ENCODE measurements around the gene TLN1.

The TLN1 gene

DNA sequence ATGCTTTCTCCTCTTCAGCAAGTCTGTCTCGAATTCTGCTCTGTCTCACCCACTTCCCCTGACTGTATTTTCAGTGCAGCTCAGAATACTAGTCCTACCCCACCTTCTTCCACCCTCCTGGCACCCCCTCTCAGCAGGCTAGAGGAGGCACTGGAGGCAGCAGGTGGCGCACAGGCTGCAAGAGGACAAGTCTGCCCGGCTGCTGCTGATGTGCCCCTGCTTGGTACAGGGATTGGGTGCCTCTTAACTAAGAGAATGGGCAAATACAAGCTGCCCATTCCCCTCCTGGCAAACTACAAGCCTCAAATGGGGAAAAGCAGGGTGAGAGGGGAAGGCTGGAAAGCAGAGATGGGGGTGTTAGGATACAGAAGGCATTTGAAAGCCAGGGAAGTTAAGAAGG, 5.1 kb downstream of the TLN1 start:
- Histone ChIP-seq H3K4me3 (ENCODE audit: low read length) (peak overlapping the region; percentile 84), H3K9me3 (replicated peaks; ENCODE audit: low read length) (no peaks in the 10 kb centered on the region), H3K27me3 (ENCODE audit: control insufficient read depth, insufficient read depth, low read length) (no peaks in the 10 kb centered on the region), H3K4me1 (ENCODE audit: control insufficient read depth, insufficient read depth, low read length) (peaks cover 43% of the 10 kb centered on the region), H3K36me3 (ENCODE audit: insufficient read depth, low read length) (peaks cover 54% of the 10 kb centered on the region), H3K4me2 (ENCODE audit: low read length) (peak overlapping the region; percentile 88), H3K9ac (ENCODE audit: low read depth, low read length) (peak overlapping the region; percentile 96)

DNA sequence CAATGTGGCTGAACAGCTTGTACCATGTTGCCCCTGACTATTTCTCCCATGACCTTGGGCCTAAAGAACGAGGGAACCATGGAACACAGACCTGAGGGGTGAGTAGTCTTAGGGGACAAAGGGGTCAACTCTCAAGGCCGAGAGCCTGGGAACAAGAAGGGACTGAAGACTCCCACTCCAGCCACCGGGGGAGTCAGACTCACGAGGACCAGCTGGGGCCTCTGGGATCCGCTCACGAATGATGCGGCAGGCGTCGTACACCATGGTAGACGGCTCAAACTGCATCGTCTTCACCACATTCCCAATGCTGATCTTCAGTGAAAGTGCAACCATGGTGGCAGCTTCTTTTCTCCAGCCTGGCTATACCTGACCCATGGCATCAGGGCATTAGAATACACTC, 6.6 kb downstream of the TLN1 start:
- H3K4me1 ChIP-seq (ENCODE audit: control insufficient read depth, insufficient read depth, low read length) = peaks cover 39% of the 10 kb centered on the region
- no peak overlapping the region for H3K4me3 ChIP-seq (ENCODE audit: low read length)
- H3K27me3 ChIP-seq (ENCODE audit: control insufficient read depth, insufficient read depth, low read length) = no peaks in the 10 kb centered on the region
- H3K4me2 ChIP-seq (ENCODE audit: low read length) = no peak overlapping the region
- H3K9ac ChIP-seq (ENCODE audit: low read depth, low read length) = no peak overlapping the region
- no peaks in the 10 kb centered on the region for H3K9me3 ChIP-seq (replicated peaks; ENCODE audit: low read length)
- peaks cover 70% of the 10 kb centered on the region for H3K36me3 ChIP-seq (ENCODE audit: insufficient read depth, low read length)

DNA sequence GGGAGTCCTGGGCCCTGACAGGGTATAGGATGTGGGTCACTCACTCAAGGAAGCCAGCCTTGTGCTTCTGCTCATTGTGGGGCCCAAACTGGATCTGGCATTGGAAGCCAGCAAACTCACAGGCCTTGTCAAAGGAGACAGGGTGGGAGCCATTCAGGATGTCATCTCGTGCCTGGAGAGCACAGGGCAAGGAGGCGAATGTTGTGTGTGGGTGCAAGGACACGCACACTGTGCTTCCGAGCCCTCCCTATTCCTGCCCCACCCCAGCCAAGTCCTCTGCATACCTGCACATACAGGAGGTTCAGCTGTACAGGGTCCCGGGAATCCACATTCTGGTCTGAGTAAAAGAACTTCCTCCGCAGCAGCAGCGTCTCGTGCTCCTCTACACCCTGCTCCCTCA, 8.1 kb downstream of the TLN1 start:
- Histone ChIP-seq H3K4me1 (ENCODE audit: control insufficient read depth, insufficient read depth, low read length) (peaks cover 27% of the 10 kb centered on the region), H3K4me3 (ENCODE audit: low read length) (no peak overlapping the region), H3K4me2 (ENCODE audit: low read length) (no peak overlapping the region), H3K36me3 (ENCODE audit: insufficient read depth, low read length) (peaks cover 80% of the 10 kb centered on the region), H3K27me3 (ENCODE audit: control insufficient read depth, insufficient read depth, low read length) (no peaks in the 10 kb centered on the region), H3K9me3 (replicated peaks; ENCODE audit: low read length) (no peaks in the 10 kb centered on the region), H3K9ac (ENCODE audit: low read depth, low read length) (no peak overlapping the region)

DNA sequence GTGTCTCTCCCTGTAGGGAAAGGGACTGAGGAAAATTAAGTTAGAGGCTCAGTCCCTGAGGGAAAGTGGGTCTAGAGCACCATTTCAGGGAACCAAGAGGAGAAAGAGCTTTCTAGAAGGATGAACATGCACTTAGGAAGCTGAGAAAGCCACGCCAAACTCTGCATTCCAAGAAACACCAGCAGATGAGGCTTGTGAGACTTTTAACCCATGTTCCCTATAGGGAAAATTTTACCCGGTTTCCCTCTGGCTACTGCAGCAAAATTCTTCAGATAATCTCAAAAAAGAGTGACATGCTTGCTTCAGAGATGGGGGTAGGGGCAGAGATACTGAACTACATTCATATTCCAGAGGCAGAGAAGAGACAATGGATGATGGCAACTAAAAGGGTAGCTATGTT, 8.6 kb downstream of the TLN1 start:
- no peaks in the 10 kb centered on the region for H3K27me3 ChIP-seq (ENCODE audit: control insufficient read depth, insufficient read depth, low read length)
- peaks cover 22% of the 10 kb centered on the region for H3K4me1 ChIP-seq (ENCODE audit: control insufficient read depth, insufficient read depth, low read length)
- H3K4me3 ChIP-seq (ENCODE audit: low read length) = no peak overlapping the region
- H3K9ac ChIP-seq (ENCODE audit: low read depth, low read length) = no peak overlapping the region
- no peak overlapping the region for H3K4me2 ChIP-seq (ENCODE audit: low read length)
- H3K36me3 ChIP-seq (ENCODE audit: insufficient read depth, low read length) = peaks cover 80% of the 10 kb centered on the region
- no peaks in the 10 kb centered on the region for H3K9me3 ChIP-seq (replicated peaks; ENCODE audit: low read length)

DNA sequence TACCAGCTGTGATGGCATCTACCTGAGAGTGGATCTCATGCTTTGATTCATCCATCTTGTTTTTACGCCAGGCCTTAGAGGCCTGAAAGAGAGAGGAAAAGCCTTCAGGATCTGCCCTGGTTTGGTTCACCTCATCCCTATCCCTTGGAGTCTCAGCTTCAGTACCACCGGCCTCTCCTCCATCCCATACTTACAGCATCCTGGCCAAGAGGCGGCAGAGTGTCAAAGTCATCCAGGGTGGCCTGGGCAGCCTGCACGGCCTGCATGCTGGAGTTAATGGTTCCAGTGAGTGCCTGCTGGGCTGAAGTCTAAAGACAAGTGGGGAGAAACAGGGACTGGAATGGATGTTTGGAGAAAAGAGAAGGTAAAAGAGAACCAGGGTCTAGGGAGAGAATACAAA, 12.4 kb downstream of the TLN1 start:
- no peak overlapping the region for H3K4me2 ChIP-seq (ENCODE audit: low read length)
- H3K9me3 ChIP-seq (replicated peaks; ENCODE audit: low read length) = no peaks in the 10 kb centered on the region
- no peak overlapping the region for H3K4me3 ChIP-seq (ENCODE audit: low read length)
- H3K27me3 ChIP-seq (ENCODE audit: control insufficient read depth, insufficient read depth, low read length) = no peaks in the 10 kb centered on the region
- no peak overlapping the region for H3K9ac ChIP-seq (ENCODE audit: low read depth, low read length)
- H3K4me1 ChIP-seq (ENCODE audit: control insufficient read depth, insufficient read depth, low read length) = no peaks in the 10 kb centered on the region
- H3K36me3 ChIP-seq (ENCODE audit: insufficient read depth, low read length) = peaks cover 97% of the 10 kb centered on the region

DNA sequence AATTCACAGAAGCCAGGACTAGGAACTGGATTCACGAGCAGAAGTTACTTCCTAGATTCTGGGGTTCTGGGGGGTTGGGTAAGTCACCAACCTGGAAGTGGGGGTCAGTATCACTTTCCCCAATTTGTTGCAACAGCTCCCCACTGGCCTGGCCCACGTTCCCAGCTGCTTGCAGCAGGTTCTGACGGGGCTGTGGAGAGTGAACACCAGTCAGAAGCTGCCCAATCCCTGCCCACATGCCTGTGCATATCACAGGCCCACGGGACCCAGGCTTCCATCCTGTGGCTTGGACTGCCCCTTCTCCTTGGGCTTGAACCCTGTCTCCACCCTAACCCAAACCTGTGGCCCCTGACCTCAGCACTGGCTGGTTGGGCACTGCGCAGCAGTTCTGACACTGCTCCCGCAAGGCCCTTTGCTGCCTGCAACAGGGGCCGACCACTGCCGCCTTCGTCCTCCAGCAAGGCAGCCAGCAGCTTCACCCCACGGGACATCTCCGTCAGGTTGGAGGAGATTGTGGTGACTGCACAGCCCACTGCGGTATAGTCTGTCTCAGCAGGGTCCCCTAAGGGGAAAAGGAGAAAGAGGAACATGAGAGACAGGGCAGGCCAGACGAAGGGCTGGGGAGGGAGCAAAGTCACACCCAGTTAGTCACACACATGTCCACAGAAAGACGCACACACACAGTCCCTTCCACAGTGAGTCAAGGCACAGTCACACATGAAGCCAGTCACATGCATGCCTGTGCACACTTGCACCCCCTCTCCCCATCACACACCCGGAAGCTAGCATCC, 13.1 kb downstream of the TLN1 start:
- Histone ChIP-seq H3K9ac (ENCODE audit: low read depth, low read length) (no peak overlapping the region), H3K9me3 (replicated peaks; ENCODE audit: low read length) (no peaks in the 10 kb centered on the region), H3K36me3 (ENCODE audit: insufficient read depth, low read length) (peaks cover 97% of the 10 kb centered on the region), H3K4me1 (ENCODE audit: control insufficient read depth, insufficient read depth, low read length) (no peaks in the 10 kb centered on the region), H3K4me2 (ENCODE audit: low read length) (no peak overlapping the region), H3K4me3 (ENCODE audit: low read length) (no peak overlapping the region), H3K27me3 (ENCODE audit: control insufficient read depth, insufficient read depth, low read length) (no peaks in the 10 kb centered on the region)

DNA sequence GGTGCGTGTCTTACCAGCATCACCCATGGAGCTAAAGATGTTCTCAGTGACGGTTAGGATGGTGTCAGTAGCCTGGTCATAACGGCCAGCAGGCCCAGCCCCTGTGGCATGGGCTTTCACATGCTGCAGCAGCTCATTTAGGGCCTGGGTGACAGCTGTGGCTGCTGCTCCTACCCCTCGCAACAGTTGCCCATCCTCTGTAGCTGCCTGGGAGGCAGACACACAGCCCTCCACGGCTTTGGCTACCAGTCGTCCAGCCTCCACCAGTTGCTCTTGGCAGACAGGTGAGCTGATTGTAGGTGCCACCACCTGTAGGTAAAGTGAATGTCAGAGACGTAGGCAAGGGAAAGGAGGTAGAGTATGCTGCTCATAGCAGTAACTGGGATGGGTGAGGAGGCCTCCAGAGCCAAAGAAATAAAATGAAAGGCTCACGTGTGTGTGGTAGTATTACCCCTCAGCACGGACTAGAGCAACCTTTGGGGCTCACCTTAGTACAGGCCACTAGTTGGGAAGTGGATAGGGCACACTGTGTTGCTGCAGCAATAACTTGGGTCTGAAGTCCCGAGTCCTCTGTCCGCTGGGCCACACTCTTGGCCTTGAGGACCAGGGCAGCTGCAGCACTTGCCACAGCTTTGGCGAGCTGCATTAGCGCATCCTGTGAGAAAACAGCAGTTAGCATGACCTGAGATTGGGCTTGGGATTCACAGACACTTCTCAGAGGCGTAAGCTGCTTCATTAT, 14.7 kb downstream of the TLN1 start:
- Histone ChIP-seq H3K9me3 (replicated peaks; ENCODE audit: low read length) (no peaks in the 10 kb centered on the region), H3K4me1 (ENCODE audit: control insufficient read depth, insufficient read depth, low read length) (no peaks in the 10 kb centered on the region), H3K9ac (ENCODE audit: low read depth, low read length) (no peak overlapping the region), H3K4me2 (ENCODE audit: low read length) (no peak overlapping the region), H3K36me3 (ENCODE audit: insufficient read depth, low read length) (peaks cover 94% of the 10 kb centered on the region), H3K27me3 (ENCODE audit: control insufficient read depth, insufficient read depth, low read length) (no peaks in the 10 kb centered on the region), H3K4me3 (ENCODE audit: low read length) (no peak overlapping the region)

DNA sequence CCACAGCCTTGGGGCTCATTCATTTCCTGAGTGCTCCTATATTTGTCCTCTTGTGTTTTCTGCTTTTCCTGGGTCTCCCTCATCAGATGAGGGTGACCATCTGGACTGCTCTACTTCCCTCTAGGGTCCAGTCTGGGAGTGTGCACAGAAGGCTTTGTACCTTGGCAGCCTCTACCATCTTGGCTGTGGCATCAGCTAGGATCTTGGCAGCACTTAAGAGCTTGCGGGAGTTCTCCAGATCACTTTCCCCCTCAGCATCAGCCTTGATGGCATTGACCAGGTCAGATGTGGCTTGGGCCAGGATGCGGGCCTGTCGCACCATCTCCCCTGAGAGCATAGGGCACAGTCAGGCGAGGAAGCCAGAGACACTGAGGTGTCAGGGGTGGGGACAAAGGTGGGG, 15.8 kb downstream of the TLN1 start:
- Histone ChIP-seq H3K9ac (ENCODE audit: low read depth, low read length) (no peak overlapping the region), H3K4me3 (ENCODE audit: low read length) (no peak overlapping the region), H3K9me3 (replicated peaks; ENCODE audit: low read length) (no peaks in the 10 kb centered on the region), H3K36me3 (ENCODE audit: insufficient read depth, low read length) (peaks cover 94% of the 10 kb centered on the region), H3K4me2 (ENCODE audit: low read length) (no peak overlapping the region), H3K4me1 (ENCODE audit: control insufficient read depth, insufficient read depth, low read length) (no peaks in the 10 kb centered on the region), H3K27me3 (ENCODE audit: control insufficient read depth, insufficient read depth, low read length) (no peaks in the 10 kb centered on the region)

DNA sequence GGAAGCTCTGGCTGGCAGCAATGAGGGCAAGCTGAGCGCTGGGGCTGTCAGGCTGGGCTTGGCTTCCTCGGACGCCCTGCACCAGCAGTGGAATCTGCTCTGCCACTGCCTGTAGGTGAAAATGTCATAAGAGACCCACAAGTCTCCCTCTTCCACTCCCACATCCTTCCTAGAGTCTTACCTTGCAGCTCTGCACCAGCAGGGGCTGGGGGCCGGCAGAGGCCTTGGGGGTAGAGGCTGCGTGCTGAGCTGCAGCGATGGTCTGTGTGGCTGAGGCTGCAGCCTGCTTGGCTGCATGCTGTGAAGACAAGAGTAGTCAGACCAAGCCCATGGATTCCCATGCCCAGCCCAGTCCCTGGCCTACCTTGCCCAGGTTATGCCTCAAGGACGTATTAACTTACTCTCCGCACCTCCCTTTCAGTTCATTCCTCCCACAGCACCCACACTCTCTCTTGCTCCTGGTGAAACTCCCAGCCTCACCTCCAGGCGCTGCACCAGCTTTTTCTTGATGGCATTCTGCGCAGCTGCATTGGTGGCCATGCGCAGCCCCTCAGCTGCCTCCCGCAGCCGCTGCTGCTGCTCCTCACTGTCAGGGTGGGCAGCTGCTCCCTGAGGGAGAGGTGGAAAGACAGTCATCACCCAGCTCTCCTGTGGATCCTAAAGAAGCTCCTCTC, 17.3 kb downstream of the TLN1 start:
- Histone ChIP-seq H3K4me2 (ENCODE audit: low read length) (no peak overlapping the region), H3K4me3 (ENCODE audit: low read length) (no peak overlapping the region), H3K4me1 (ENCODE audit: control insufficient read depth, insufficient read depth, low read length) (no peaks in the 10 kb centered on the region), H3K9me3 (replicated peaks; ENCODE audit: low read length) (no peaks in the 10 kb centered on the region), H3K27me3 (ENCODE audit: control insufficient read depth, insufficient read depth, low read length) (no peaks in the 10 kb centered on the region), H3K9ac (ENCODE audit: low read depth, low read length) (no peak overlapping the region), H3K36me3 (ENCODE audit: insufficient read depth, low read length) (peaks cover 91% of the 10 kb centered on the region)

DNA sequence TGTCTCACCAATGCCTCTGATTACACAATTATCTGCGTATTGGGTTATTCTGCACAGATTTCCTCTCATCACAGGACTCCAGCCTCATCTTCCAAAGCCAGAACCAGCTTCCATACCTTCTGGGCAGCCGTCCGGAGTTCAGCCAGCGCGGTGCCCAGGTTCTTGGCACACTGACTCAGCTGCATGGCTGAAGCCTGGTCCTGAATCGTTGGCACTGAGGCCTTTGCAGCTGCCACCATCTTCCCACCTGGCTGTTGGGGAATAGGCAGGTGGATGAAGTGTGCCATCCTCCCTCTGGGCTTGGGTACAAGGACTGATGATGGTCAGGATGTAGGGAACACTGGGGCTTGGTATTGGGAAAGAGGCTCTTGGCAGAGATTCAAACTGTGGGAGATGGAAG, 17.9 kb downstream of the TLN1 start:
- Histone ChIP-seq H3K27me3 (ENCODE audit: control insufficient read depth, insufficient read depth, low read length) (no peaks in the 10 kb centered on the region), H3K9me3 (replicated peaks; ENCODE audit: low read length) (no peaks in the 10 kb centered on the region), H3K36me3 (ENCODE audit: insufficient read depth, low read length) (peaks cover 88% of the 10 kb centered on the region), H3K4me3 (ENCODE audit: low read length) (no peak overlapping the region), H3K4me1 (ENCODE audit: control insufficient read depth, insufficient read depth, low read length) (no peaks in the 10 kb centered on the region), H3K9ac (ENCODE audit: low read depth, low read length) (no peak overlapping the region), H3K4me2 (ENCODE audit: low read length) (no peak overlapping the region)

DNA sequence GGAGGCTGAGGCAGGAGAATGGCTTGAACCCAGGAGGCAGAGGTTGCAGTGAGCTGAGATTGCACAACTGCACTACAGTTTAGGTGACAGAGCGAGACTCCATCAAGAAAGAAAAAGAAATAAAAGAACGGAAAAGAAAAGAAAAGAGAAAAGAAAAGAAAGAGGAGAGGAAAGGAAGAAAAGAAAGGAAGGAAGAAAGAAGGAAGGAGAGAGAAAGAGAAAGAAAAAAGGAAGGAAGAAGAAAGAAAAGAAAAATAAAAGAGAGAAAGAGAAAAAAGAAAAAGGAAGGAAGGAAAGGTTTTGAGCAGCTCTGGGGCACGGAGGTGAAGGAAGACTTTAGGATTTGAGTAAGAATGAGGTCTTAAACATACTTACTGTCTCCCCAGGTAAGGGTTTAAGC, 18.4 kb downstream of the TLN1 start:
- H3K9ac ChIP-seq (ENCODE audit: low read depth, low read length) = no peak overlapping the region
- no peaks in the 10 kb centered on the region for H3K4me1 ChIP-seq (ENCODE audit: control insufficient read depth, insufficient read depth, low read length)
- H3K27me3 ChIP-seq (ENCODE audit: control insufficient read depth, insufficient read depth, low read length) = no peaks in the 10 kb centered on the region
- no peak overlapping the region for H3K4me3 ChIP-seq (ENCODE audit: low read length)
- no peak overlapping the region for H3K4me2 ChIP-seq (ENCODE audit: low read length)
- H3K36me3 ChIP-seq (ENCODE audit: insufficient read depth, low read length) = peaks cover 88% of the 10 kb centered on the region
- H3K9me3 ChIP-seq (replicated peaks; ENCODE audit: low read length) = no peaks in the 10 kb centered on the region

Measured in skeletal muscle satellite cell (primary cell).